T-cell (primary cell): ENCODE results near the gene ASPSCR1. TPM values are rescaled to one million over a fixed set of nuclear protein-coding genes. Genes with fewer than 3 reads are reported as not detected.

Experiments used
- ATAC-seq, 4 experiments: fragments of 200-7000 bp in 3 of 4; fragments of 150-1000 bp in 1 of 4; cut with Tn5 transposase; replicated peaks in 1 of 4; 1 replicate in 3 of 4; 2 replicates in 1 of 4; pipeline ENCODE4 v1.10.0; 2021; ENCODE audit warnings: moderate library complexity in 3 of 4, mild to moderate bottlenecking in 2 of 4, moderate number of reproducible peaks in 1 of 4
- CTCF ChIA-PET, 2 donors: fragments of 300-600 bp; sonication (Branson Sonifier 250); formaldehyde crosslinking; loops; one replicate each; lab custom pipeline; 2022; ENCODE audit warnings: antibody characterized with exemption in 2 of 2; lab: Charles Lee
- POLR2A ChIA-PET, 2 donors: fragments of 300-600 bp; sonication (Branson Sonifier 250); formaldehyde crosslinking; loops; one replicate each; lab custom pipeline; 2022; ENCODE audit warnings: antibody characterized with exemption in 2 of 2; lab: Charles Lee
- DNase-seq, 35 experiments: peaks; one replicate each; pipeline versions ENCODE4 v3.0.0 to v3.0.0-alpha.2; 2013 to 2023
- H3K27ac ChIP-seq: one replicate; pipeline ENCODE4 v1.5.1; 2013; ENCODE audit warnings: low read length
- H3K27me3 ChIP-seq, 2 experiments: replicated peaks in 1 of 2; 1 replicate in 1 of 2; 2 replicates in 1 of 2; pipeline versions ENCODE4 v1.6.1 to v1.7.0; 2013; ENCODE audit warnings: low read length in 1 of 2, mixed read lengths in 1 of 2; ENCODE audit not compliant: control insufficient read depth in 2 of 2, insufficient read depth in 2 of 2; ENCODE audit errors: extremely low read depth in 1 of 2
- H3K36me3 ChIP-seq, 2 donors: 1 replicate in 1 of 2; 2 replicates in 1 of 2; pipeline versions ENCODE4 v1.6.1 to v1.7.0; 2013; ENCODE audit warnings: low read length in 1 of 2; ENCODE audit not compliant: control insufficient read depth in 2 of 2, insufficient read depth in 1 of 2; ENCODE audit errors: extremely low read depth in 1 of 2
- H3K4me1 ChIP-seq, 2 experiments: 1 replicate in 1 of 2; 2 replicates in 1 of 2; pipeline versions ENCODE4 v1.6.1 to v1.7.0; 2013; ENCODE audit warnings: low read length in 2 of 2, mixed read lengths in 1 of 2; ENCODE audit not compliant: insufficient read depth in 2 of 2, control insufficient read depth in 1 of 2; ENCODE audit errors: extremely low read depth in 1 of 2
- H3K4me3 ChIP-seq, 2 donors: 1 replicate in 1 of 2; 2 replicates in 1 of 2; pipeline versions ENCODE4 v1.5.1 to v1.7.0; 2013; ENCODE audit warnings: mild to moderate bottlenecking in 2 of 2, low read length in 1 of 2, moderate library complexity in 1 of 2; ENCODE audit not compliant: control insufficient read depth in 1 of 2; ENCODE audit errors: extremely low read depth in 1 of 2
- H3K9me3 ChIP-seq: 2 replicates; pipeline ENCODE4 v1.7.0; 2013
- H3K27ac Mint-ChIP-seq, 2 donors: one replicate each; pipeline ENCODE4 v1.8.0; 2020 to 2021; ENCODE audit warnings: mild to moderate bottlenecking in 2 of 2, mixed read lengths in 2 of 2
- H3K27me3 Mint-ChIP-seq, 2 donors: one replicate each; pipeline ENCODE4 v1.8.0; 2021 to 2022; ENCODE audit warnings: mixed read lengths in 2 of 2
- H3K36me3 Mint-ChIP-seq: one replicate; pipeline ENCODE4 v1.8.0; 2021; ENCODE audit warnings: mixed read lengths
- H3K4me1 Mint-ChIP-seq, 3 donors: one replicate each; pipeline ENCODE4 v1.8.0; 2020 to 2022; ENCODE audit warnings: mixed read lengths in 3 of 3, mild to moderate bottlenecking in 1 of 3
- H3K4me3 Mint-ChIP-seq, 3 donors: one replicate each; pipeline ENCODE4 v1.8.0; 2020 to 2022; ENCODE audit warnings: mild to moderate bottlenecking in 3 of 3, mixed read lengths in 3 of 3, moderate library complexity in 3 of 3
- H3K9me3 Mint-ChIP-seq, 3 donors: one replicate each; pipeline ENCODE4 v1.8.0; 2020 to 2022; ENCODE audit warnings: mixed read lengths in 3 of 3
- WGBS: methylation state at CpG from one replicate; pipeline ENCODE4 v1.1.5; 2013; ENCODE audit warnings: missing lambda C conversion rate; ENCODE audit not compliant: insufficient coverage; 5-methylcytosine and 5-hydroxymethylcytosine counted together
- total RNA-seq, 35 experiments: library from RNA in 6 of 35; stranded (reverse) in 6 of 35; fragments of 120-200 nt in 1 of 35; gene quantifications; one replicate each; pipeline versions ENCODE4 v1.2.1 to v1.2.4 and lab custom pipeline; 2013 to 2026

Gene ASPSCR1
- total RNA-seq, 5 donors from 2014 or later (not counting 1 experiment from before 2014, with no cell fraction given) = 34.6 to 49.7 (median 44.9) TPM

- no peaks in the 10 kb centered on the region for H3K9me3 Mint-ChIP-seq
- H3K27ac Mint-ChIP-seq = no peak overlapping the region
- WGBS = 14% methylated on average over 49 of the region's 59 CpGs
- ATAC-seq (peak in 3 of 4 experiments; percentile 24 to 36 (median 29)), DNase-seq (peak in 7 of 35 experiments; percentile 20 to 53 (median 37))
- no peaks in the 10 kb centered on the region for H3K27me3 Mint-ChIP-seq
- peak overlapping the region in 1 of 2 donors; percentile 17 for H3K4me3 ChIP-seq
- H3K36me3 ChIP-seq = peaks cover 4 to 5% of the 10 kb centered on the region in 2 donors
- ChIA-PET CTCF (no interaction called here), POLR2A (no interaction called here)
- no peaks in the 10 kb centered on the region for H3K9me3 ChIP-seq
- H3K4me1 ChIP-seq = peaks cover 8 to 47% of the 10 kb centered on the region in 2 experiments
- H3K27ac ChIP-seq = no peak overlapping the region
- H3K27me3 ChIP-seq = peaks cover 0 to 12% of the 10 kb centered on the region in 2 experiments
- peak overlapping the region; percentile 34 to 59 (median 55) for H3K4me3 Mint-ChIP-seq
- H3K4me1 Mint-ChIP-seq = peaks cover 14 to 28% (median 27%) of the 10 kb centered on the region in 3 donors
- peaks cover 6% of the 10 kb centered on the region for H3K36me3 Mint-ChIP-seq
Measured at GRCh38 chr17:82031885-82032627, 54.6 kb downstream of the ASPSCR1 start.

GRCh38 chr17:82033359-82034085 lies 56.1 kb downstream of the ASPSCR1 start:
- DNase-seq = no peak
- Mint-ChIP-seq H3K4me1 (peaks cover 21 to 34% (median 33%) of the 10 kb centered on the region in 3 donors), H3K36me3 (peaks cover 6% of the 10 kb centered on the region), H3K27me3 (no peaks in the 10 kb centered on the region), H3K9me3 (no peaks in the 10 kb centered on the region), H3K27ac (no peak overlapping the region), H3K4me3 (peak overlapping the region in 1 of 3 donors; percentile 55)
- ChIA-PET POLR2A (interaction anchor here in 1 of 2 donors (0.5 kb wide), 1 partner anchor 111 kb away, joined by 4 read pairs; no protein-coding TSS in a partner anchor), CTCF (no interaction called here)
- peaks cover 0 to 12% of the 10 kb centered on the region in 2 experiments for H3K27me3 ChIP-seq
- 95% methylated on average over 19 of the region's 38 CpGs for WGBS
- H3K4me3 ChIP-seq = no peak overlapping the region
- ATAC-seq = no peak
- peaks cover 10 to 53% of the 10 kb centered on the region in 2 experiments for H3K4me1 ChIP-seq
- no peak overlapping the region for H3K27ac ChIP-seq
- H3K9me3 ChIP-seq = no peaks in the 10 kb centered on the region
- peaks cover 0 to 5% of the 10 kb centered on the region in 2 donors for H3K36me3 ChIP-seq

GRCh38 chr17:82034371-82035011 lies 57.1 kb downstream of the ASPSCR1 start:
- Histone ChIP-seq H3K9me3 (no peaks in the 10 kb centered on the region), H3K4me3 (no peak overlapping the region), H3K27ac (no peak overlapping the region), H3K36me3 (peaks cover 0 to 5% of the 10 kb centered on the region in 2 donors), H3K27me3 (peaks cover 0 to 12% of the 10 kb centered on the region in 2 experiments), H3K4me1 (peaks cover 10 to 48% of the 10 kb centered on the region in 2 experiments)
- ChIA-PET CTCF (interaction anchor here in 1 of 2 donors (1.0 kb wide), 1 partner anchor 513 kb away, joined by 3 read pairs; no protein-coding TSS in a partner anchor), POLR2A (interaction anchor here in 1 of 2 donors (0.6 kb wide), 1 partner anchor 89 kb away, joined by 4 read pairs; no protein-coding TSS in a partner anchor)
- WGBS = 98% methylated on average over 11 of the region's 23 CpGs
- Mint-ChIP-seq H3K27me3 (no peaks in the 10 kb centered on the region), H3K36me3 (peaks cover 6% of the 10 kb centered on the region), H3K9me3 (no peaks in the 10 kb centered on the region), H3K4me1 (peaks cover 20 to 39% (median 37%) of the 10 kb centered on the region in 3 donors), H3K27ac (no peak overlapping the region), H3K4me3 (peak overlapping the region; percentile 41 to 88 (median 58))
- DNase-seq = no peak
- ATAC-seq = no peak

- peaks cover 0 to 8% of the 10 kb centered on the region in 2 experiments for H3K27me3 ChIP-seq
- H3K9me3 ChIP-seq = no peaks in the 10 kb centered on the region
- ATAC-seq (no peak), DNase-seq (no peak)
- Mint-ChIP-seq H3K27me3 (no peaks in the 10 kb centered on the region), H3K4me1 (peaks cover 16 to 33% (median 30%) of the 10 kb centered on the region in 3 donors), H3K4me3 (peak overlapping the region; percentile 62 to 88 (median 70)), H3K9me3 (no peaks in the 10 kb centered on the region), H3K27ac (peak overlapping the region; percentile 17 to 69), H3K36me3 (peaks cover 6% of the 10 kb centered on the region)
- H3K4me3 ChIP-seq = no peak overlapping the region
- ChIA-PET POLR2A (interaction anchor here in 1 of 2 donors (0.9 kb wide), 1 partner anchor 41 kb away, joined by 3 read pairs; no protein-coding TSS in a partner anchor), CTCF (interaction anchor here in 1 of 2 donors (1.0 kb wide), 1 partner anchor 512 kb away, joined by 3 read pairs; no protein-coding TSS in a partner anchor)
- 98% methylated on average over 6 of the region's 8 CpGs for WGBS
- no peak overlapping the region for H3K27ac ChIP-seq
- peaks cover 8 to 38% of the 10 kb centered on the region in 2 experiments for H3K4me1 ChIP-seq
- peaks cover 0 to 5% of the 10 kb centered on the region in 2 donors for H3K36me3 ChIP-seq
Measured at GRCh38 chr17:82035488-82035887, 58.1 kb downstream of the ASPSCR1 start.

- WGBS = 95% methylated on average over 18 of the region's 20 CpGs
- Mint-ChIP-seq H3K9me3 (no peaks in the 10 kb centered on the region), H3K4me3 (peak overlapping the region; percentile 70 to 88 (median 72)), H3K4me1 (peaks cover 16 to 31% (median 29%) of the 10 kb centered on the region in 3 donors), H3K27me3 (no peaks in the 10 kb centered on the region), H3K27ac (peak overlapping the region; percentile 27 to 39), H3K36me3 (peaks cover 6% of the 10 kb centered on the region)
- H3K9me3 ChIP-seq = no peaks in the 10 kb centered on the region
- ATAC-seq (no peak), DNase-seq (no peak)
- H3K27ac ChIP-seq = peak overlapping the region; percentile 55
- peaks cover 0 to 5% of the 10 kb centered on the region in 2 donors for H3K36me3 ChIP-seq
- CTCF ChIA-PET = no interaction called here
- H3K27me3 ChIP-seq = peaks cover 0 to 8% of the 10 kb centered on the region in 2 experiments
- peaks cover 8 to 32% of the 10 kb centered on the region in 2 experiments for H3K4me1 ChIP-seq
- POLR2A ChIA-PET = interaction anchor here in 1 of 2 donors (0.9 kb wide), 1 partner anchor 40 kb away, joined by 3 read pairs; no protein-coding TSS in a partner anchor
- H3K4me3 ChIP-seq = peak overlapping the region in 1 of 2 donors; percentile 59
Measured at GRCh38 chr17:82035956-82036633, 58.7 kb downstream of the ASPSCR1 start.
